Measurements from ENCODE around the gene FOXP1.

DNA sequence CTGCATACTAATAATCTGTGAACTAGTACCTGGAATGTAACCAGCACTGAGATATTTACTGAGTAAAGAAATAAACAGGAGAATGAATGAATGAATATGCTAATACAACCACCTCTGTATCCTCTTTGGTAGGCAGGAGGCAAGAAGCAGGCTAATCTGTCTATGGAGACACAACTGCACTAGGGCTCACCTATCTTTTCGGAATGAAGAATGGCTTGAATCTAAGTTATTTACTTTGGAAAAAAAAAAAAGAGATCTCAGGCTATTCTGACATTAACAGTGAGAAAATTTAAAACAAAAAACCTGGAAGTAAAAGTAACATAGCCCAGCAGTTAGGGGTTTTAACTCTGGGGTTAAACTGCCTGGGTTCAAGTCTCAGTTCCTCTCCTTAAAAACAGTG, 174.2 kb downstream of the FOXP1 start:
- TF ChIP-seq, protein P1, sequence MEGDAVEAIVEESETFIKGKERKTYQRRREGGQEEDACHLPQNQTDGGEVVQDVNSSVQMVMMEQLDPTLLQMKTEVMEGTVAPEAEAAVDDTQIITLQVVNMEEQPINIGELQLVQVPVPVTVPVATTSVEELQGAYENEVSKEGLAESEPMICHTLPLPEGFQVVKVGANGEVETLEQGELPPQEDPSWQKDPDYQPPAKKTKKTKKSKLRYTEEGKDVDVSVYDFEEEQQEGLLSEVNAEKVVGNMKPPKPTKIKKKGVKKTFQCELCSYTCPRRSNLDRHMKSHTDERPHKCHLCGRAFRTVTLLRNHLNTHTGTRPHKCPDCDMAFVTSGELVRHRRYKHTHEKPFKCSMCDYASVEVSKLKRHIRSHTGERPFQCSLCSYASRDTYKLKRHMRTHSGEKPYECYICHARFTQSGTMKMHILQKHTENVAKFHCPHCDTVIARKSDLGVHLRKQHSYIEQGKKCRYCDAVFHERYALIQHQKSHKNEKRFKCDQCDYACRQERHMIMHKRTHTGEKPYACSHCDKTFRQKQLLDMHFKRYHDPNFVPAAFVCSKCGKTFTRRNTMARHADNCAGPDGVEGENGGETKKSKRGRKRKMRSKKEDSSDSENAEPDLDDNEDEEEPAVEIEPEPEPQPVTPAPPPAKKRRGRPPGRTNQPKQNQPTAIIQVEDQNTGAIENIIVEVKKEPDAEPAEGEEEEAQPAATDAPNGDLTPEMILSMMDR (conservative IDR thresholded peaks at IDR 0.05 in 1 of 2, IDR thresholded peaks at IDR 0.05 in 1 of 2; ENCODE audit: extremely low read depth in 1 of 2, insufficient read depth in 1 of 2, low read depth in 1 of 2, low read length in 2 of 2) = no peak
- TF ChIP-seq EZH2 (IDR thresholded peaks at IDR 0.05; ENCODE audit: borderline replicate concordance, low read length) = no peak

All from mammary epithelial cell (primary cell).